Adrenal gland (tissue), 12 donors: ENCODE data around the gene ACSL6. TPM values are rescaled to one million over a fixed set of nuclear protein-coding genes. Genes with fewer than 3 reads are reported as not detected.

Experiments
- DNase-seq, 7 donors: peaks; one replicate each; pipeline ENCODE4 v3.0.0-alpha.2; 2019 to 2020
- H3K27ac ChIP-seq, 5 donors: fragments of 200-600 bp; sonication (generic) in 4 of 5; 1 replicate in 3 of 5; 2 replicates in 2 of 5; pipeline versions ENCODE4 v1.5.1 to v1.8.0; 2016 to 2020; ENCODE audit warnings: mild to moderate bottlenecking in 1 of 5
- H3K27me3 ChIP-seq: fragments of 200-600 bp; 2 replicates; pipeline ENCODE4 v1.8.0; 2021
- H3K36me3 ChIP-seq, 2 donors: fragments of 200-600 bp; replicated peaks in 1 of 2; 1 replicate in 1 of 2; 2 replicates in 1 of 2; pipeline versions ENCODE4 v1.5.1 to v1.8.0; 2018 to 2022
- H3K4me1 ChIP-seq, 2 donors: fragments of 200-600 bp; replicated peaks in 1 of 2; 1 replicate in 1 of 2; 2 replicates in 1 of 2; pipeline versions ENCODE4 v1.5.1 to v1.8.0; 2018 to 2021
- H3K4me3 ChIP-seq, 4 donors: fragments of 200-600 bp; sonication (generic) in 3 of 4; one replicate each; pipeline ENCODE4 v1.5.1; 2016 to 2018
- H3K9me3 ChIP-seq, 3 donors: fragments of 200-600 bp; sonication (generic) in 1 of 3; replicated peaks in 1 of 3; 1 replicate in 2 of 3; 2 replicates in 1 of 3; pipeline versions ENCODE4 v1.5.1 to v1.8.0; 2016 to 2021
- POLR2A ChIP-seq, 2 donors: fragments of 450-650 bp; IDR thresholded peaks; one replicate each; pipeline ENCODE4 v1.6.1; 2017; ENCODE audit warnings: antibody characterized with exemption in 2 of 2, mild to moderate bottlenecking in 2 of 2, moderate library complexity in 1 of 2
- WGBS, 4 donors: extraction: QIAGEN DNeasy Blood & Tissue Kit in 2 of 4; methylation state at CpG; one replicate each; pipeline versions ENCODE4 v1.1.5 to v1.1.7; 2013 to 2017; 5-methylcytosine and 5-hydroxymethylcytosine counted together
- intact Hi-C, 2 donors: fragments of 100-400 bp; cut with DNase I; formaldehyde crosslinking; loops; one replicate each; pipeline versions ENCODE4 v1.14.1 to v1.15.0; 2022 to 2023
- polyA plus RNA-seq, 3 donors: library from polyadenylated mRNA; stranded (reverse); fragments of 200-250 nt in 2 of 3; fragments of 350-450 nt in 1 of 3; fragmentation: Illumina TruSeq in 1 of 3; extraction: RNeasy Lipid Tissue Mini Kit (QIAGEN cat#74804) in 1 of 3; gene quantifications; one replicate each; pipeline ENCODE4 v1.2.3, GENCODE V29; 2013 to 2014
- total RNA-seq, 9 donors: library from RNA; depleted of rRNA in 4 of 9; stranded (reverse); fragments of >200 nt in 4 of 9; fragments of 120-200 nt in 1 of 9; fragmentation: NEBNext Ultra II Directional in 1 of 9; extraction: Animal tissue kit (Norgen Biotek cat#: 25700) in 1 of 9; gene quantifications; one replicate each; pipeline versions ENCODE4 v1.1.0 to v1.2.4, GENCODE V29; 2013 to 2023
- TF ChIP-seq, protein P1 (sequence below), 6 experiments: fragments of 450-650 bp in 4 of 6; fragments of 200-600 bp in 2 of 6; sonication (generic) in 1 of 6; IDR thresholded peaks; 1 replicate in 5 of 6; 2 replicates in 1 of 6; pipeline versions ENCODE4 v1.5.1 to v1.8.0; 2016 to 2021; ENCODE audit warnings: antibody characterized with exemption in 6 of 6, mild to moderate bottlenecking in 2 of 6, moderate library complexity in 1 of 6
- donor health status: healthy with polysubstance abuse.
- donor health status: Bipolar disorder and iron deficiency.
- donor health status: DM: yes; HTN: yes; CAD: no.
- donor health status: DM: no; HTN: no; CAD: no.
- donor health status: DM: no; HTN: no; CAD: no.
- donor health status: DM: yes; HTN: yes; CAD: no.

Gene ACSL6
- total and polyA plus RNA-seq, 12 donors = 2.5 to 14.5 (median 7.2) TPM

DNA sequence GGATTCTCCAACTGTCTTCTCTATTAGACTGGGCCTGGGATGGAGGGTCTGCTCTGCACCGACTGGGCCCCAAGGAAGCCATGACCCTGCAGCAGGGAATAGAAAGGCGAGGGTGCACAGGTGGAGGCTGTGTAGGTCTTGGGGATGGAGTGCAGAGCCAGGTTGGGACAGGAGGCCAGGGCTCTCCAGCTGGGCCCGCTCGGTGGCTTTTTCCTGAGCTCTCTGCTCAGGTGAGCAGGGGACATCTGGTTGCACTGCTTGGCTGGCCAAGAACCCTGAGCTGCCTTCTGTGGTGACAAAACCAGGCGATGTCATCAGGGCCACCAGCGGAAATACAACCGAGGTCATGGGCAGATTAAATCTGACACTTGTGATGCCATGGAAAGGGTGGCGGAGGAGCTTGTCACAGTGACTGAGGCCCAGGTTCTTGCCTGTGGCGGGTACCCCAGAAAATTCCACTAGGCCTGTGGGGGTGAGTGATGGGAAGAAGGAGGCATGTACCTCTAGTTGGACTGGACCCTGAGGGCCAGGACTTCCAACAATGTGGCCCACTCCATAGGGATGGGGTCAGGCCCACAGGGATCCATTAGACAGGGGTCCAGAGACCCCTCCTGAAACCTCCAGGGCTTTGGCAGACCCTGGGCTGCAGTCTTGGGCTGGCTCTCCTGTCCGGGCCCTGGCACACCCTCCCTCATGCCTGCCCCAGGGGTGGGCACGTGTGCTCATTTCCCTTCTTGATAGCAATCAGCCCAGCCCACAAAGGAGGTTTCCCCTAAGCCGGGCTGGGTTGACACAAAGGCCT, 44.6 kb upstream of the ACSL6 start:
- H3K27me3 ChIP-seq = no peaks in the 10 kb centered on the region
- no peaks in the 10 kb centered on the region for H3K9me3 ChIP-seq
- H3K4me1 ChIP-seq = no peaks in the 10 kb centered on the region
- H3K36me3 ChIP-seq = no peaks in the 10 kb centered on the region
- H3K4me3 ChIP-seq = no peak overlapping the region
- intact Hi-C loops = no loop called here
- H3K27ac ChIP-seq = no peak overlapping the region
- WGBS, 4 donors = 85 to 92% (median 86%) methylated on average over 10 to 12 of the region's 12 CpGs
- TF ChIP-seq, protein P1, sequence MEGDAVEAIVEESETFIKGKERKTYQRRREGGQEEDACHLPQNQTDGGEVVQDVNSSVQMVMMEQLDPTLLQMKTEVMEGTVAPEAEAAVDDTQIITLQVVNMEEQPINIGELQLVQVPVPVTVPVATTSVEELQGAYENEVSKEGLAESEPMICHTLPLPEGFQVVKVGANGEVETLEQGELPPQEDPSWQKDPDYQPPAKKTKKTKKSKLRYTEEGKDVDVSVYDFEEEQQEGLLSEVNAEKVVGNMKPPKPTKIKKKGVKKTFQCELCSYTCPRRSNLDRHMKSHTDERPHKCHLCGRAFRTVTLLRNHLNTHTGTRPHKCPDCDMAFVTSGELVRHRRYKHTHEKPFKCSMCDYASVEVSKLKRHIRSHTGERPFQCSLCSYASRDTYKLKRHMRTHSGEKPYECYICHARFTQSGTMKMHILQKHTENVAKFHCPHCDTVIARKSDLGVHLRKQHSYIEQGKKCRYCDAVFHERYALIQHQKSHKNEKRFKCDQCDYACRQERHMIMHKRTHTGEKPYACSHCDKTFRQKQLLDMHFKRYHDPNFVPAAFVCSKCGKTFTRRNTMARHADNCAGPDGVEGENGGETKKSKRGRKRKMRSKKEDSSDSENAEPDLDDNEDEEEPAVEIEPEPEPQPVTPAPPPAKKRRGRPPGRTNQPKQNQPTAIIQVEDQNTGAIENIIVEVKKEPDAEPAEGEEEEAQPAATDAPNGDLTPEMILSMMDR (IDR thresholded peaks at IDR 0.05) = no peak
- no peak for TF ChIP-seq POLR2A (IDR thresholded peaks at IDR 0.05)
- DNase-seq = peak in 3 of 7 donors; percentile 7 to 37 (median 18)

DNA sequence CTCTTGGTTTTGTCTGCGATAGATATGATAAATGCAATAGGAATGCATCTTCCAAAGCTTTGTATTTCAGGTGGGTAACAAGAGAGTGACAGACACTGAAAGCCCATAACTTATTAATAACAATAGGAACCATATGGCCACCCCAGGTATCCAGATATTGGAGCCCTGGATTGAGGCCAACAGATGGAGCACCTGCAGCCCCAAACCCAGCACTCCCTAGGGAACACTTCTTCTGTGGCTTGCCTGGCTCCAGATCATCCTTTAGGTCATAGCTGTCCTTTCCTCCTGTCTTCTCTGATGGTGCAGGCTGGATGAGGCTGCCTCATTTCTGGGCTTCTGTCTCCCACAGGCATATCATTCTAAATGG, 44.0 kb upstream of the ACSL6 start:
- Histone ChIP-seq H3K9me3 (no peaks in the 10 kb centered on the region), H3K27me3 (no peaks in the 10 kb centered on the region), H3K4me3 (no peak overlapping the region), H3K4me1 (no peaks in the 10 kb centered on the region), H3K36me3 (no peaks in the 10 kb centered on the region), H3K27ac (no peak overlapping the region)
- WGBS, 4 donors = 98 to 100% (median 99%) methylated on average over 1 of the region's 1 CpG
- TF ChIP-seq, protein P1 (IDR thresholded peaks at IDR 0.05) = no peak
- no peak for TF ChIP-seq POLR2A (IDR thresholded peaks at IDR 0.05)
- intact Hi-C loops = no loop called here
- peak in 1 of 7 donors; percentile 20 for DNase-seq

DNA sequence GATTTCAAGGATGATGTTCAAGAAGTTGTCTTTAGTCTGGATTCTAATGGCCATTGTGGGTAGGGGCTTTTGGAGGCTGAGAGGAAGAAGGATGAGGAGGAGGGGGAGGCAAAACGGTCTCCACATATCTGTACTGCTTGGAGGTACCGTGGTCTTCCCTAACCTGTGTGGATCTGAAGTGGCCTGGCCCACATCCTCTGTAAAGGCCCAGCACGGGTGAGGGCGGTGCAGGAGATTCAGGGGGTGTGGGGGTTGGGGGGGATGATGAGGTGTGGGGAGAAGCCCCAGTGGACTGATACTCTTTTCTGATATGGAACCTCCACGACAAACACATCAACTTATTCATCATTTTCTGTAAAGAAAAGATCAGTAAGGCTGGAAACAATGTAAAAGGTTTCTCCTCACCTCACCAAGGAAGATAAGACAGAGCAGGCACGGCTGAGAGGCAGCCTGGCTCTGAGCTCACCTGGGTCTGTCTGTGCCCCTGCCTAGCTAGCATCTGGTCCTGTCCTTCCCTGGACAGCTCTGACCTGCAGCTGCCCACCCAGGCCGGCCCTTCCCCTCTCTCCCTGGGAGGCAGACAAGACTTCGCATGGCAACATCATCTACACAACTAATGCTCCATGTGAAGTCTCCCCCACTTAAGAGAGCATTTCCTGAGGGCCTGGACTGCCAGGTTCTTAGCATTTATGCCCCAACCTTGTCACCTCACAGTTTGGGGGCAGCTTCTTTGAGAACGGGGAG, 43.4 kb upstream of the ACSL6 start:
- H3K4me1 ChIP-seq = no peaks in the 10 kb centered on the region
- 75 to 88% (median 82%) methylated on average over 8 to 9 of the region's 9 CpGs for WGBS, 4 donors
- DNase-seq = peak in 1 of 7 donors; percentile 7
- intact Hi-C loops = no loop called here
- no peaks in the 10 kb centered on the region for H3K9me3 ChIP-seq
- no peaks in the 10 kb centered on the region for H3K36me3 ChIP-seq
- TF ChIP-seq, protein P1 (IDR thresholded peaks at IDR 0.05) = no peak
- TF ChIP-seq POLR2A (IDR thresholded peaks at IDR 0.05) = no peak
- H3K27me3 ChIP-seq = no peaks in the 10 kb centered on the region
- H3K27ac ChIP-seq = no peak overlapping the region
- H3K4me3 ChIP-seq = no peak overlapping the region

DNA sequence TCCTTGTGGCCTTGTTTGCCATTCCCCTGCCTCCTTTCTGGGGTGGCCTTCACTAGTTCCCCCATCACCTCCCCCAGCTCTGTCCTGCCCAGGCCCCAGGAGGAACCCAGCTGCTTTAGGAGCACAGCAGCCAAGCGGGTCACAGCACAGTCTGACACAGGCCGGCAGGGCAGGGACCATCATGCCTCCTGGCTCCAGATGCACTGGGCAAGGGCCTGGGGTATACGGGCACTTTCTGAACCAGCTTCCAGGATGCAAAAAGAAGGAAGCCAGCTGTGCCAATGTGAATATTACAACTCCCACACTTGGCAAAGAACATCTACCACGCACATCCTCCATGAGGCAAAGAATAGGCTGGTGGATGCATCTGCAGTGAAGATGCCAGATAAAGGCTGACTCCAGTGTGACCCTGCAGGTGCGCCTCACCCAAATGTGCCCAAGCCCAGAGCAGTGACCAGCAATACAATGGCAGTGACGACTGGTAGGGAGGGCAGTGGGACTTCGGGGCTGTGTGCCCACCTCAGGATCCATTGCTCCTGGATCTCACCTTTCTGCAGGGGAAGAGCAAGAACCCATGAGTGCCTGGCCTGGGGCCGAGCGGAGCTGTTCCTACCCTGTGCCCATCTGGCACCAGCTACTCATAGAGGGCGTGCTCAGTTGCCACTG, 42.7 kb upstream of the ACSL6 start:
- Histone ChIP-seq H3K27ac (no peak overlapping the region), H3K27me3 (no peaks in the 10 kb centered on the region), H3K36me3 (no peaks in the 10 kb centered on the region), H3K4me1 (no peaks in the 10 kb centered on the region), H3K9me3 (no peaks in the 10 kb centered on the region), H3K4me3 (no peak overlapping the region)
- intact Hi-C loops = no loop called here
- peak in 1 of 7 donors; percentile 3 for DNase-seq
- 89 to 96% (median 91%) methylated on average over 4 to 10 of the region's 10 CpGs for WGBS, 4 donors
- TF ChIP-seq POLR2A (IDR thresholded peaks at IDR 0.05) = no peak
- TF ChIP-seq, protein P1 (IDR thresholded peaks at IDR 0.05) = no peak
